Heart right ventricle (tissue), 16 donors: ENCODE measurements around the gene MED17. TPM values are rescaled to one million over a fixed set of nuclear protein-coding genes. Genes with fewer than 3 reads are reported as not detected.

Experiments
- ATAC-seq, 8 donors: fragments of 200-7000 bp; cut with Tn5 transposase; one replicate each; pipeline ENCODE4 v1.9.1; 2020; ENCODE audit warnings: mild to moderate bottlenecking in 8 of 8, moderate library complexity in 8 of 8, moderate number of reproducible peaks in 1 of 8
- DNase-seq, 2 donors: peaks; one replicate each; pipeline ENCODE4 v3.0.0-alpha.2; 2020
- H3K27ac ChIP-seq, 10 donors: fragments of 200-600 bp; sonication (generic) in 2 of 10; one replicate each; pipeline versions ENCODE4 v1.5.0 to v1.8.0; 2020 to 2022; ENCODE audit warnings: mild to moderate bottlenecking in 3 of 10
- H3K27me3 ChIP-seq, 7 donors: fragments of 200-600 bp; one replicate each; pipeline ENCODE4 v1.8.0; 2021 to 2022; ENCODE audit warnings: mild to moderate bottlenecking in 2 of 7
- H3K36me3 ChIP-seq, 9 donors: fragments of 200-600 bp; sonication (generic) in 1 of 9; one replicate each; pipeline versions ENCODE4 v1.5.0 to v1.8.0; 2020 to 2022; ENCODE audit warnings: mild to moderate bottlenecking in 2 of 9
- H3K4me1 ChIP-seq, 9 donors: fragments of 200-600 bp; sonication (generic) in 1 of 9; one replicate each; pipeline versions ENCODE4 v1.5.0 to v1.8.0; 2020 to 2022; ENCODE audit warnings: mild to moderate bottlenecking in 4 of 9
- H3K4me3 ChIP-seq, 10 donors: fragments of 200-600 bp; sonication (generic) in 2 of 10; one replicate each; pipeline versions ENCODE4 v1.5.0 to v1.8.0; 2020 to 2022; ENCODE audit warnings: mild to moderate bottlenecking in 7 of 10, moderate library complexity in 2 of 10
- H3K9me3 ChIP-seq, 11 donors: fragments of 200-600 bp in 10 of 11; sonication (generic) in 2 of 11; one replicate each; pipeline versions ENCODE4 v1.5.0 to v1.8.0; 2013 to 2022; ENCODE audit warnings: mild to moderate bottlenecking in 2 of 11, control low read depth in 1 of 11, moderate library complexity in 1 of 11
- WGBS, 2 donors: extraction: QIAGEN DNeasy Blood & Tissue Kit; methylation state at CpG; one replicate each; pipeline ENCODE4 v1.1.7; 2013; ENCODE audit warnings: inconsistent platforms in 1 of 2; 5-methylcytosine and 5-hydroxymethylcytosine counted together
- intact Hi-C, 10 donors: fragments of 100-400 bp; cut with DNase I; formaldehyde crosslinking; loops; one replicate each; pipeline versions ENCODE4 v1.11.1 to v1.14.2; 2022
- long read RNA-seq, 3 donors: library from polyadenylated mRNA; unstranded; transcript quantifications; one replicate each; pipeline ENCODE4 v2.0.0, GENCODE V29; 2020 to 2021
- polyA plus RNA-seq, 2 donors: library from polyadenylated mRNA; stranded (reverse); fragments of 200-250 nt; gene quantifications; one replicate each; pipeline ENCODE4 v1.2.3, GENCODE V29; 2013
- total RNA-seq, 10 donors: library from RNA; stranded (reverse); fragmentation: NEBNext Ultra II Directional in 3 of 10; extraction: Animal tissue kit (Norgen Biotek cat#: 25700) in 3 of 10; gene quantifications; one replicate each; pipeline versions ENCODE4 v1.2.1 to v1.2.4, GENCODE V29; 2021 to 2023
- TF ChIP-seq, protein P1 (sequence below), 9 donors: fragments of 200-600 bp; sonication (generic) in 2 of 9; IDR thresholded peaks; one replicate each; pipeline versions ENCODE4 v1.5.0 to v1.8.0; 2021 to 2022; ENCODE audit warnings: antibody characterized with exemption in 9 of 9, mild to moderate bottlenecking in 5 of 9, moderate library complexity in 1 of 9
- donor health status: Arrhythmogenic right ventricular cardiomyopathy.
- donor health status: ischemic (EF 13 %, LVEDD 7.1; RV severe dilation, severe dysfunction).
- donor health status: healthy with polysubstance abuse.
- donor health status: DM: no; HTN: yes; CAD: no.
- donor health status: DM: no; HTN: no; CAD: no.
- donor health status: ischemic (EF 25% LVEDD 6.9; RV normal size, moderate dysfunction).
- donor health status: ischemic (EF 25% LVEDD 5.7; RV mildly dilated, moderate dysfunction).
- donor health status: healthy.
- donor health status: DM: yes; HTN: yes; CAD: no.
- donor health status: Ischemic cardiomyopathy.
- donor health status: ischemic (EF 35%, LVEDD 5.7; RV mildly dilated, moderate dysfunction).
- donor health status: nonischemic (EF 11% LVEDD 7.7; RV severe dilation, severe dysfunction).
- donor health status: DM: yes; HTN: yes; CAD: no.
- donor health status: PGD.
- donor health status: ischemic (EF 29% LVEDD 5.4; RV normal size, mild dysfunction).
- donor health status: nonischemic (EF 23%, LVEDD 6.1; RV moderate dilation, normal function).

MED17 gene
- 10 to 100 TPM; 17.2 to 25.7 (median 22.1) TPM for total RNA-seq
- polyA plus RNA-seq: 10 to 100 TPM; 11.0 to 12.5 TPM
- long read RNA-seq, donor 1, full-length matches to known transcripts: 20 of 21 reads
- long read RNA-seq, donor 1, partial matches to known transcripts: 0 of 21 reads
- long read RNA-seq, donor 1, other reads (novel, unspliced or antisense): 1 of 21 reads
- long read RNA-seq, donor 2, full-length matches to known transcripts: 15 of 17 reads
- long read RNA-seq, donor 2, partial matches to known transcripts: 1 of 17 reads
- long read RNA-seq, donor 2, other reads (novel, unspliced or antisense): 1 of 17 reads
- long read RNA-seq, donor 3, full-length matches to known transcripts: 44 of 47 reads
- long read RNA-seq, donor 3, partial matches to known transcripts: 1 of 47 reads
- long read RNA-seq, donor 3, other reads (novel, unspliced or antisense): 2 of 47 reads

- intact Hi-C loops: loop anchor here in 7 of 10 donors (1.0 to 5.0 kb wide), 3 partner anchors 42 to 44 kb away; partner anchors contain the start of genes C11orf54 (in 7 of the 7) and TAF1D (in 7 of the 7)
- ATAC-seq: peak; percentile 99 to 100 (median 100)
- 0% methylated on average over 72 of the region's 72 CpGs for WGBS, 2 donors
These were observed at the start of gene MED17 for GRCh38 chr11:93784145-93784934. Gene MED17, plus strand, starts transcription at chr11:93784282. Its CDS starts 232 bp downstream, at chr11:93784514.

DNA sequence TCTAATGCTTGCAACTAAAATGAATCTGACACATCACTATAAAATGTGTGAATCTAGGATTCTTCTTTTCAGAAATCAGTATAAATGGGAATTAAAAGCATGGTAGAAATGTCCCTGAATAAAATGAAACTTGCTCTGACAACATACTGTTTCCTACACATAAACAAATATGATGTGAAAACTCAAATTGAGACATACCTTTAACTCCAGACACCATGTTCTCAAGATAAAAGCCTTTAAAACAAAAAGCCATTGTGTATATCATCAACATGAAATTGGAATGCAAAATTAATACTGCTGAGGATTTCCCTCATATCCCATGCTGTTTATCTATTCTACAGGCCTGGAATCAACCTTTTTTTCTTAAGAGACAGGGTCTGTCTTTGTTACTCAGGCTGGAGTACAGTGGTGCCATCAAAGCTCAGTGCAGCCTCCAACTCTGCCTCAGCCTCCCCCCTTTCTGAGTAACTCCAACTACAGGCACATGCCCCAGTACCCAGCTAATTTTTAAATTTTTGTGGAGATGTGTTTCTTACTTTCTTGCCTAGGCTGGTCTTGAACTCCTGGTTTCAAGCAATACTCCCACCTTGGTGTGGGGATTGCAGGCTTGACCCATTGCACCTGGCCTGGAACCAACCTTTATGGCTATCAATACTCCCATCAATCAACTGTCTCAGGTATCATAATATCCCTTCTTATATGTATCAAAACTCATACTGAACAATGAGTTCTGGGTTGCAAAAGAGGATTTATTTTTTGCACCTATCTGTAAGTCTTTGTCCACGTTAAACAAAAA is 49.5 kb upstream of the MED17 start:
- peaks cover 0 to 100% (median 85%) of the 10 kb centered on the region in 9 donors for H3K36me3 ChIP-seq
- peaks cover 0 to 69% (median 28%) of the 10 kb centered on the region in 9 donors for H3K4me1 ChIP-seq
- intact Hi-C loops: loop anchor here in 1 of 10 donors (10.0 kb wide), 1 partner anchor 60 kb away; no protein-coding TSS in a partner anchor
- TF ChIP-seq, protein P1, sequence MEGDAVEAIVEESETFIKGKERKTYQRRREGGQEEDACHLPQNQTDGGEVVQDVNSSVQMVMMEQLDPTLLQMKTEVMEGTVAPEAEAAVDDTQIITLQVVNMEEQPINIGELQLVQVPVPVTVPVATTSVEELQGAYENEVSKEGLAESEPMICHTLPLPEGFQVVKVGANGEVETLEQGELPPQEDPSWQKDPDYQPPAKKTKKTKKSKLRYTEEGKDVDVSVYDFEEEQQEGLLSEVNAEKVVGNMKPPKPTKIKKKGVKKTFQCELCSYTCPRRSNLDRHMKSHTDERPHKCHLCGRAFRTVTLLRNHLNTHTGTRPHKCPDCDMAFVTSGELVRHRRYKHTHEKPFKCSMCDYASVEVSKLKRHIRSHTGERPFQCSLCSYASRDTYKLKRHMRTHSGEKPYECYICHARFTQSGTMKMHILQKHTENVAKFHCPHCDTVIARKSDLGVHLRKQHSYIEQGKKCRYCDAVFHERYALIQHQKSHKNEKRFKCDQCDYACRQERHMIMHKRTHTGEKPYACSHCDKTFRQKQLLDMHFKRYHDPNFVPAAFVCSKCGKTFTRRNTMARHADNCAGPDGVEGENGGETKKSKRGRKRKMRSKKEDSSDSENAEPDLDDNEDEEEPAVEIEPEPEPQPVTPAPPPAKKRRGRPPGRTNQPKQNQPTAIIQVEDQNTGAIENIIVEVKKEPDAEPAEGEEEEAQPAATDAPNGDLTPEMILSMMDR (IDR thresholded peaks at IDR 0.05): no peak
- no peak overlapping the region for H3K4me3 ChIP-seq
- no peak overlapping the region for H3K27ac ChIP-seq
- no peaks in the 10 kb centered on the region for H3K27me3 ChIP-seq
- ATAC-seq (no peak), DNase-seq (no peak)
- H3K9me3 ChIP-seq: no peaks in the 10 kb centered on the region
- WGBS, 2 donors: 86 to 97% methylated on average over 1 of the region's 1 CpG

More at GRCh38 chr11:93784145-93784934, at the start of gene MED17:
- TF ChIP-seq, protein P1 (IDR thresholded peaks at IDR 0.05): peak in 7 of 9 donors; percentile 38 to 69 (median 49)
- Histone ChIP-seq H3K27ac (peak within 1 kb of the TSS; percentile 67 to 98 (median 95)), H3K36me3 (peaks cover 0 to 20% (median 5%) of the 10 kb centered on the region in 9 donors), H3K4me1 (peaks cover 7 to 40% (median 34%) of the 10 kb centered on the region in 9 donors), H3K4me3 (peak within 1 kb of the TSS; percentile 78 to 99 (median 96)), H3K9me3 (no peaks in the 10 kb centered on the region), H3K27me3 (no peaks in the 10 kb centered on the region)
- peak; percentile 90 to 95 for DNase-seq

DNA sequence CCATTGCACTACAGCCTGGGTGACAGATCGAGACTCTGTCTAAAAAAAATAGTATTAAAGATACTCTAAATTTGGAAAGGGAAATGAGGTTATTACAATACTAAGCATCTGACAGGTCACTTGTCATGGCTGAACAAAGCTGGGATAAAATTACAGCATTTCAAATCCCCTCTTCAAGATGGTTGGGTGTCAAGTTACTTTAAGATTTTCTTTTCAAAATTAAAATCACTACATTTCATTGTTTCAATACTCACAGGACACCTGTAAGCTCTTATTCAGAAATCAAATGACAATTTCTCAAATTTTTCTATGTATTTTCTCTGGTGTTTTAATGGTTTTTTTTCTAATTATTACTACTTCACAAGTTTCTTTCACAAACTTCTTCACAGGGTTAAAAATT is 48.5 kb upstream of the MED17 start:
- intact Hi-C loops: loop anchor here in 1 of 10 donors (10.0 kb wide), 1 partner anchor 61 kb away; no protein-coding TSS in a partner anchor
- Histone ChIP-seq H3K4me3 (no peak overlapping the region), H3K36me3 (peaks cover 0 to 95% (median 77%) of the 10 kb centered on the region in 9 donors), H3K4me1 (peaks cover 0 to 76% (median 38%) of the 10 kb centered on the region in 9 donors), H3K27me3 (no peaks in the 10 kb centered on the region), H3K9me3 (no peaks in the 10 kb centered on the region), H3K27ac (no peak overlapping the region)
- ATAC-seq: no peak
- TF ChIP-seq, protein P1 (IDR thresholded peaks at IDR 0.05): no peak
- no peak for DNase-seq
- WGBS, 2 donors: 74 to 80% methylated on average over 1 of the region's 1 CpG
